ENCODE measurements around the gene ANKS4B.

- TF ChIP-seq PRDM2 (tag by site-specific recombination; IDR thresholded peaks at IDR 0.05; ENCODE audit: borderline replicate concordance) (no peak), ZNF521 (tag by site-specific recombination; IDR thresholded peaks at IDR 0.05) (no peak), PATZ1 (tag by site-specific recombination; IDR thresholded peaks at IDR 0.05) (no peak), CTCF (tag by site-specific recombination; IDR thresholded peaks at IDR 0.05) (no peak)
Observed at GRCh38 chr16:21205303-21205702, 28.2 kb upstream of the ANKS4B start.

Measured in HEK293 (cell line).